K562 (cell line): ENCODE data around the gene MEA1. TPM values are rescaled to one million over a fixed set of nuclear protein-coding genes. Genes with fewer than 3 reads are reported as not detected.
A peak's percentile ranks its signal among the peaks of the same experiment; 100 is the strongest.

Source experiments
- ATAC-seq: fragments of 200-7000 bp; cut with Tn5 transposase; 3 replicates; pipeline ENCODE4 v1.9.1; 2020; ENCODE audit warnings: moderate library complexity
- BruUV-seq: library from RNA; stranded (reverse); fragments of 400-500 nt; replicated peaks from 2 replicates; lab custom pipeline; 2021; lab: Mats Ljungman, UMichigan
- CTCF ChIA-PET: fragments of 300-600 bp; formaldehyde crosslinking; extraction: SDS; loops from one replicate; lab custom pipeline; 2021; ENCODE audit warnings: low intra/inter-chr PET ratio; lab: Yijun Ruan, JAX
- POLR2A ChIA-PET: fragments of 300-600, 350-650 bp; sonication (Branson Sonifier 250); formaldehyde crosslinking; extraction: SDS; loops from one replicate; lab custom pipeline; 2021; ENCODE audit warnings: antibody characterized with exemption, inconsistent platforms; lab: Yijun Ruan, JAX
- DNase-seq, 4 experiments: peaks; one replicate each; pipeline versions ENCODE4 v3.0.0 to v3.0.0-alpha.2; 2011 to 2018; ENCODE audit warnings: low spot score in 3 of 4, mixed read lengths in 3 of 4; ENCODE audit errors: extremely low read depth in 1 of 4
- FAIRE-seq: peaks from 2 replicates; lab custom pipeline; 2011; peaks lifted over from hg19 to GRCh38; lab: Jason Lieb, UNC
- H2AFZ ChIP-seq: 2 replicates; pipeline ENCODE4 v1.6.0; 2011; ENCODE audit warnings: low read depth, low read length, control low read depth, inconsistent platforms
- H3K27ac ChIP-seq: fragments of 200-600 bp; 3 replicates; pipeline ENCODE4 v1.8.0; 2011; ENCODE audit warnings: low read depth, mild to moderate bottlenecking, control low read depth, inconsistent platforms, low read length, moderate library complexity, mixed read lengths; ENCODE audit errors: extremely low read depth
- H3K27me3 ChIP-seq, 2 experiments: fragments of 300-600 bp in 1 of 2; 2 replicates in 1 of 2; 3 replicates in 1 of 2; pipeline versions ENCODE4 v1.6.0 to v1.8.0; 2011; ENCODE audit warnings: inconsistent platforms in 2 of 2, low read length in 2 of 2, mild to moderate bottlenecking in 1 of 2, mixed read lengths in 1 of 2, moderate library complexity in 1 of 2; ENCODE audit not compliant: control insufficient read depth in 2 of 2, insufficient read depth in 2 of 2
- H3K36me3 ChIP-seq: fragments of 300-600 bp; 3 replicates; pipeline ENCODE4 v1.8.0; 2011; ENCODE audit warnings: mild to moderate bottlenecking, low read length, inconsistent platforms; ENCODE audit not compliant: control insufficient read depth, insufficient read depth
- H3K4me1 ChIP-seq, 2 experiments: fragments of 200-600 bp in 1 of 2; replicated peaks in 1 of 2; 2 replicates in 1 of 2; 3 replicates in 1 of 2; pipeline versions ENCODE4 v1.5.1 to v1.8.0; 2011; ENCODE audit warnings: inconsistent platforms in 2 of 2, low read length in 2 of 2, mild to moderate bottlenecking in 1 of 2, mixed read lengths in 1 of 2, moderate library complexity in 1 of 2; ENCODE audit not compliant: control insufficient read depth in 2 of 2, insufficient read depth in 2 of 2
- H3K4me2 ChIP-seq: 2 replicates; pipeline ENCODE4 v1.6.1; 2011; ENCODE audit warnings: low read length, control low read depth, inconsistent platforms, mixed read lengths; ENCODE audit not compliant: insufficient read depth
- H3K4me3 ChIP-seq: fragments of 200-600 bp; sonication (generic), shearing (Covaris generic); 2 replicates; pipeline ENCODE4 v1.5.1; 2016; ENCODE audit warnings: control low read depth, inconsistent platforms
- H3K79me2 ChIP-seq: fragments of 200-600 bp; 3 replicates; pipeline ENCODE4 v1.8.0; 2011; ENCODE audit warnings: low read length, inconsistent platforms; ENCODE audit not compliant: control insufficient read depth, insufficient read depth
- H3K9ac ChIP-seq, 2 experiments: 2 replicates each; pipeline versions ENCODE4 v1.6.0 to v1.6.1; 2011; ENCODE audit warnings: low read depth in 2 of 2, low read length in 2 of 2, control low read depth in 1 of 2, inconsistent platforms in 1 of 2, mild to moderate bottlenecking in 1 of 2, mixed read lengths in 1 of 2; ENCODE audit not compliant: insufficient read depth in 1 of 2
- H3K9me1 ChIP-seq: one replicate; pipeline ENCODE4 v1.6.0; 2011; ENCODE audit warnings: inconsistent platforms, mild to moderate bottlenecking, low read length, moderate library complexity; ENCODE audit not compliant: control insufficient read depth, insufficient read depth
- H3K9me3 ChIP-seq: replicated peaks from 2 replicates; pipeline ENCODE4 v1.5.1; 2011; ENCODE audit warnings: low read depth, low read length, inconsistent platforms; ENCODE audit not compliant: control insufficient read depth, insufficient read depth
- H4K20me1 ChIP-seq: replicated peaks from 2 replicates; pipeline ENCODE4 v1.6.1; 2011; ENCODE audit warnings: low read length, inconsistent platforms, mixed read lengths; ENCODE audit not compliant: control insufficient read depth, insufficient read depth
- E2F4 ChIP-seq: sonication (generic); formaldehyde crosslinking; IDR thresholded peaks from 2 replicates; pipeline ENCODE4 v1.8.0; 2022; ENCODE audit warnings: mild to moderate bottlenecking, low read depth, missing genetic modification reagents
- POLR2A ChIP-seq: fragments of 450-650 bp; conservative IDR thresholded peaks from 2 replicates; pipeline ENCODE4 v1.6.1; 2016
- POLR2G ChIP-seq: fragments of 200-400 bp; formaldehyde crosslinking; IDR thresholded peaks from 2 replicates; pipeline ENCODE4 v1.6.1; 2017; ENCODE audit warnings: low read depth, mild to moderate bottlenecking, antibody characterized with exemption, low read length, moderate library complexity
- RBFOX2 ChIP-seq: fragments of 200-400 bp; formaldehyde crosslinking; IDR thresholded peaks from 2 replicates; pipeline ENCODE4 v1.6.1; 2017; ENCODE audit warnings: low read depth, mild to moderate bottlenecking, low read length, moderate library complexity
- SUPT5H ChIP-seq: fragments of 450-650 bp; IDR thresholded peaks from 2 replicates; pipeline ENCODE4 v1.6.1; 2016
- TAF7 ChIP-seq: fragments of 450-650 bp; IDR thresholded peaks from 2 replicates; pipeline ENCODE4 v1.6.1; 2016; ENCODE audit warnings: missing genetic modification characterization, missing compliant biosample characterization
- ZNF785 ChIP-seq: fragments of 250-450 bp; sonication (Bioruptor Pico); IDR thresholded peaks from 2 replicates; pipeline ENCODE4 v1.4.0; 2020; ENCODE audit warnings: mild to moderate bottlenecking
- ZSCAN29 ChIP-seq: fragments of 450-650 bp; IDR thresholded peaks from 2 replicates; pipeline ENCODE4 v1.6.1; 2017
- WGBS: fragments of 100-300 bp; shearing (Covaris generic); methylation state at CpG from one replicate; pipeline ENCODE4 v1.1.6; 2016; ENCODE audit warnings: low coverage, mixed read lengths; ENCODE audit not compliant: insufficient coverage; ENCODE audit errors: missing lambda C conversion rate; 5-methylcytosine and 5-hydroxymethylcytosine counted together
- in situ Hi-C: fragments of 300-500 bp; cut with MboI; formaldehyde crosslinking; loops from 4 replicates; pipeline ENCODE4 v1.15.0; 2018; ENCODE audit warnings: inconsistent platforms, mixed read lengths
- intact Hi-C: fragments of 100-400 bp; cut with micrococcal nuclease; formaldehyde crosslinking; loops from 2 replicates; pipeline ENCODE4 v1.14.2; 2022
- polyA plus RNA-seq, 8 experiments: library from polyadenylated mRNA; depleted of rRNA in 4 of 8; stranded (reverse) in 5 of 8; unstranded in 3 of 8; fragments of >200 nt; fragmentation: Nextera tagmentation in 2 of 8; fragmentation: Illumina TruSeq in 1 of 8; extraction: Ambion mirVana in 2 of 8; extraction: Trizol in 1 of 8; gene quantifications; 2 replicates each; pipeline versions ENCODE4 v1.2.1 to v1.2.3, GENCODE V29; 2011 to 2014; ENCODE audit warnings: inconsistent platforms in 1 of 8, missing spikeins in 1 of 8
- total RNA-seq, 7 experiments: library from RNA; depleted of rRNA in 6 of 7; stranded (reverse); fragments of >200 nt in 6 of 7; fragmentation: Illumina TruSeq in 2 of 7; extraction: Trizol in 2 of 7; gene quantifications; 2 replicates each; pipeline versions ENCODE4 v1.2.1 to v1.2.3, GENCODE V29; 2011 to 2021; ENCODE audit warnings: low replicate concordance in 1 of 7

The MEA1 gene
- total and polyA plus RNA-seq, 9 of the 15 experiments (the other 6 are each of a cell fraction or from before 2014, with no cell fraction given), result 86.8 to 210 (median 152) TPM

GRCh38 chr6:43038727-43039126, 25.0 kb upstream of the MEA1 start:
- H3K4me1 ChIP-seq, result peaks cover 0 to 10% of the 10 kb centered on the region in 2 experiments; a peak in 3 of 5 replicates
- intact Hi-C loops, result no loop called here
- no peak for TF ChIP-seq ZNF785 (CRISPR knock-in tag)
- TF ChIP-seq ZSCAN29, result no peak
- TF ChIP-seq SUPT5H, result 0 out of 2 replicates have a peak, but pooled peaks have one; percentile 31
- 0 out of 2 replicates have a peak, but pooled peaks have one; percentile 49 for TF ChIP-seq RBFOX2
- TF ChIP-seq POLR2A, result 0 out of 2 replicates have a peak, but pooled peaks have one; percentile 40

GRCh38 chr6:43037706-43038105, 24.0 kb upstream of the MEA1 start:
- Histone ChIP-seq H3K9me1 (peaks cover 6% of the 10 kb centered on the region), H3K36me3 (peaks cover 75% of the 10 kb centered on the region), H3K4me3 (no peak overlapping the region), H3K9ac (peak overlapping the region in 1 of 2 experiments; percentile 67; a peak in 2 of 4 replicates), H3K27me3 (no peaks in the 10 kb centered on the region), H2AFZ (no peak overlapping the region), H3K79me2 (no peaks in the 10 kb centered on the region), H3K4me2 (no peak overlapping the region), H4K20me1 (no peaks in the 10 kb centered on the region; the same call in 1 of the 2 replicates), H3K4me1 (peaks cover 0 to 10% of the 10 kb centered on the region in 2 experiments; a peak in 3 of 5 replicates), H3K9me3 (no peaks in the 10 kb centered on the region), H3K27ac (no peak overlapping the region)
- intact Hi-C loops (no loop called here), in situ Hi-C loops (no loop called here)
- no TSS peak for BruUV-seq
- WGBS, result 72% methylated on average over 9 of the region's 9 CpGs
- FAIRE-seq, result no peak
- ATAC-seq, result no peak
- POLR2A ChIA-PET, result interaction anchor here (0.6 to 5.7 kb wide), 5 partner anchors 8 to 106 kb away, joined by 4 to 22 read pairs (median 6); partner anchors contain the start of genes CUL7 and RRP36
- no peak for DNase-seq
- TF ChIP-seq E2F4 (CRISPR knock-in tag) (no peak), RBFOX2 (peak; percentile 40; the same call in 1 of the 2 replicates), POLR2G (peak; percentile 50), TAF7 (tag) (no peak)
- CTCF ChIA-PET, result no interaction called here

More at GRCh38 chr6:43038727-43039126, 25.0 kb upstream of the MEA1 start:
- peaks cover 80% of the 10 kb centered on the region for H3K36me3 ChIP-seq
- H3K27ac ChIP-seq, result no peak overlapping the region
- POLR2A ChIA-PET, result interaction anchor here (0.6 to 2.6 kb wide), 6 partner anchors 10 to 105 kb away, joined by 3 to 7 read pairs (median 4); no protein-coding TSS in a partner anchor
- in situ Hi-C loops, result no loop called here
- ATAC-seq (peak; percentile 46), FAIRE-seq (no peak), DNase-seq (no peak)
- WGBS, result 54% methylated on average over 8 of the region's 9 CpGs
- no peak overlapping the region for H3K4me2 ChIP-seq
- peak overlapping the region in 1 of 2 experiments; percentile 75; a peak in 1 of 4 replicates for H3K9ac ChIP-seq
- H3K27me3 ChIP-seq, result no peaks in the 10 kb centered on the region
- H4K20me1 ChIP-seq, result no peaks in the 10 kb centered on the region; the same call in 1 of the 2 replicates
- no peaks in the 10 kb centered on the region for H3K9me3 ChIP-seq
- CTCF ChIA-PET, result no interaction called here
- H3K4me3 ChIP-seq, result no peak overlapping the region
- BruUV-seq, result no TSS peak
- no peak overlapping the region for H2AFZ ChIP-seq
- no peaks in the 10 kb centered on the region for H3K79me2 ChIP-seq
- H3K9me1 ChIP-seq, result peaks cover 6% of the 10 kb centered on the region
